Urothelium cell line (cell line): ENCODE results near the gene FANCI.
A peak's percentile ranks its signal among the peaks of the same experiment; 100 is the strongest.

Source experiments
- DNase-seq: peaks from one replicate; pipeline ENCODE4 v3.0.0; 2011; ENCODE audit warnings: low spot score, mixed read lengths
- FAIRE-seq: peaks from 2 replicates; lab custom pipeline; 2011; peaks lifted over from hg19 to GRCh38; lab: Jason Lieb, UNC

The FANCI gene

DNA sequence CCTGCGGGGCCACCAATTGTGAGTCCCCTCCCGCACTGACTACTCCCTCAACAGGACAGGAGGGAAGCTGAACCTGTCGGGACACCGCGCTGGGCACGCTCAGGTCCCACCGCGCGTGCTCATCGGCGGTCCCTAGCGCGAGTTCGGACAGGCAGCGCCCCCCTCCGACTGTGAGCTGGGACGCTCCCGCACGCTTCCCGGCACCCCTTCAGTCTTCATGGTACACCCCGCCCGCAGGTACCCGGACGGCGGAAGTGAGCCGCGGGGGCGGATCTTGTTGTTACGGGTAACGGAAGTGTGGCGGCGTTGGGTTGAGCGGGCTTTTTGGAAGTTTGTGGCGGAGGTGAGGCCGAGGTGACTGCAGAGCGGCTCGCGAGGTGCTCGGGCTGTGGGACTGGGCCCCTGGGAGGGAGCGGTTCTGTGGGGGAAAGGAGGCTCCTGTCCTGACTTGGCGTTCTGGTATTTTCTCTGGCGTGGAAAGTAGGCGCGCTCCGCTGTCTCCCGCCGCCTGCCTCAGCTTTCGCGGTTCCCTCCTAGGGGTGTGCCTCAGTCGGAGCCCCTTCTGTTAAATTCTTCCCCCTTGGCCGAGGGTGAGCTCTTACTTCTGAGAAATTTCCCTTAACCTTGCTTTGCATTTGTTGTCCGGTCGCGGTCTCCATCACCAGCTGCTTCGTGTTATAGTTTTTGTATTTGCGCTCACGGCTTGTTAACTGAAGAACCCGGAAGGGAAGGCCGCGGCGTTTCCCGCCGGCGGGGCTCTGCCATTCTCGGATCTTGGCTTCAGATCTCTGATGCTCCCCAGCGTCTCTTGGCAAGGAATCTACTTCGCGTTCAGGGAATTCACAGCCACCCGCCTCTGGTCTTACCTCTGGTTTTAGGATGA is at the start of gene FANCI:
FANCI (plus strand) TSS at position 289 of the 883 bp plus-strand sequence. CDS start 3,669 bp downstream, outside the sequence.
- DNase-seq, result peak; percentile 97
- FAIRE-seq, result no peak

DNA sequence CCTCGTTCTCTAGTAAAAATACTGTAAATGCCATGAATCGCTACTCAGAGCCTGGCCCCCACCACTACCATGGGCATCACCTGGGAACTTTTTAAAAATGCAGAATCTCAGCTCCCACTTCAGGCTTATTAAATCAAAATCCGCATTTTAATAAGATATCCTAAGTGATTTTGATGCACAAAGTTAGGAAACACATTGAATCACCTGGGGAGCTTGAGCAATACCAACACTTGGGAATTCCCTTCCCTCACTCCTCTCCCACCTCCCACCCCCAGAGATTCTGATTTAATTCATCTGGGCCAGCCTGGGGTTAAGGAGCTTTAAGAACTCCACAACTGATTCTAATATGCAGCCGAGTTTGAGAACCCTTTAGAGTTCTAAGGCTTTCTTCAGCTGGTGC is 49.2 kb upstream of the FANCI start:
- FAIRE-seq (no peak), DNase-seq (no peak)

DNA sequence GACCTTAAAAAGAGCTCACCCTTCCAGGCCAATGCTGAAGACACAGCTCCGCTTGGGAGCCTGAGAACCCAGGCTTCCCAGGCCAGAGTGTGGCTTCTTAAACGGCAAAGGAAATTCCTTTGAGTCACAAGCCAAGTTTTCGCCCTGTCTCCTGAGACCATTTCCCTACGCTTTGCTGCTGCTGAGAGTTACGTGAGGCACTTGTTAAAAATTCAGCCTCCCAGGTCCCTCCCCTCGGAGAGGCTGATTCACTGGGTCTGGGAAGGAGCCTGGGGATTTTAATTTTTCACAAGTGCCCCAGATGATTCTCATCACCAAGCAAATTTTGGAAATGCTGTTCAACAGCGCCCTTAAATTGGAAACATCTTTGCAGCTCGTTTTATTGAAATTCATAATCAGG is 47.9 kb upstream of the FANCI start:
- FAIRE-seq, result no peak
- no peak for DNase-seq

DNA sequence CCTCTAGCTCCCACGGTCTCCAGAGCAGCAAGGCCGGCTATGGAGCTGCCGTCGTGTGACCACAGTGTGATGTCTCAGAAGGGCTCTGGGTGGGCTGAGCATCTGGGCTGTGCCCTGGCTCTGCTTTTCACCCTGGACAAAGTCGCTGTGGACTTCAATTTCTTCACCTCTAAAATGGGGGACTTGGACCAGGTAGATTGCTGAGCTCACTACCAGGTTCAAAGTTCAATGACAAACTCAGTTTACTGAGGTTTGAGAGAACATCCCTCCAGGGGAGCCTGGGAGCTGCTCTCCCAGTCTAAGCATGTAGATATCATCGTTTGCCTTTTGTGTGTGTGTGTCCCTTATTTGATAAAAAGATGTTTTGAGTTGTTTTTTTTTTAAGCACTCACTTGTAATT is 47.5 kb upstream of the FANCI start:
- DNase-seq, result no peak
- no peak for FAIRE-seq

DNA sequence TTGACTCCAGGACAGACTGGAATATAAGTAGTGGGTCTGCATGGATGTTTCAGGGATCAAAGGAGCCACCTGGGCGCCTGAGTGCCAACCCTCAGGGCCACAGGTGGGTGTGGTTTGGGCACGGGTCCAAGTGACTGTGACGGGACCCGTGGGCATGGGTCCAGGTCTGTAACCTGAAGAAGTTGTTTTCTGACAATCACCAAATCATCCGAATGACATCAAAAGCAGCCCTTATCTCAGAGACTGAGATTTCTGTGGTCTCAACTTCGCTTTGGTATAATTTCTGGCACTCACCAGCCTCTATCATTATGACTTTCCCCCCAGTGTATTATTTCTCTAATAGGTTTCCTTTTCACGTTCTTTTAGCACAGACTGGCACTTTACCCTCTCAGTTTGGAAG is 46.8 kb upstream of the FANCI start:
- FAIRE-seq, result no peak
- DNase-seq, result peak; percentile 31

DNA sequence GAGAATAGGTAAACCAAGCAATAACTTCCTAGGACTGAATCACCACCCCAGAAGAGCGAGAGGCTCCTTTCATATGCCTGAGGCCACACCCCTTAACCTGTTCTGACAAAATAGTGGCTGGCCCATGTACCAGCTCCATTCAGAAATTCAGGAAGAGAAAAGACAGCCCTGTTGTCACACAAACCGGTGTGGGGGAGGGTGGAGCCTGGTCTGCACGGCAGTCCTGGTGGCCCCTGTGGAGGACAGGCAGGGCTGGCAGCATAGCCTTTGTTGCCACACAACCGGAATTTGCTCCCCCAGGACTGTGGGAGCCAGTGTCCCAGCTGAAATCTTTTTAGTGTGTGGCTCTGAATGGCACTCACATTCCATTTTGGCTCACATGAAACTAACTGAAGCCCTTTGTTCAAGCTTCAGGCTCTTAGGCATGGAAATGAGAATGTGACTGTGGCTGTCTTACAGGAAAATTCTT is 46.2 kb upstream of the FANCI start:
- DNase-seq, result no peak

DNA sequence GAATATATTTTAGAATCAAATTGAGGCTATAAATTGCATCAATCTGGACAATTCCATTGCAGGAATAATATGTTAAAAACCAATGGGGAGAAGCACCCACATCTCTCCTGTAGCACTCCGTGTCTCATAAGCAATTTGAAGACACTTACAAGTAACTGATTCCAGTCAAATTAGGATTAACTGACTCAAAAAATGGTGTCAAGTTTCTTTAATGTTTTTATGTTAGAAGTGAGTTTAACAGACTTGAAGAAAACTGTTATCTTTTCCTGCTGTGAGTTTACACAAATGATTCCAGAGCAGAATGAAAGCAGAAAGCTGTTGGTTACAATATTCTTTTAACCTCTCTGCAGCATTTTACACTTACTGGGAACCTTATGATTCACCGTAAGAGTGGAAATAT is 45.6 kb upstream of the FANCI start:
- FAIRE-seq (no peak), DNase-seq (no peak)

More for the DNA sequence above, 46.2 kb upstream of the FANCI start:
- no peak for FAIRE-seq

DNA sequence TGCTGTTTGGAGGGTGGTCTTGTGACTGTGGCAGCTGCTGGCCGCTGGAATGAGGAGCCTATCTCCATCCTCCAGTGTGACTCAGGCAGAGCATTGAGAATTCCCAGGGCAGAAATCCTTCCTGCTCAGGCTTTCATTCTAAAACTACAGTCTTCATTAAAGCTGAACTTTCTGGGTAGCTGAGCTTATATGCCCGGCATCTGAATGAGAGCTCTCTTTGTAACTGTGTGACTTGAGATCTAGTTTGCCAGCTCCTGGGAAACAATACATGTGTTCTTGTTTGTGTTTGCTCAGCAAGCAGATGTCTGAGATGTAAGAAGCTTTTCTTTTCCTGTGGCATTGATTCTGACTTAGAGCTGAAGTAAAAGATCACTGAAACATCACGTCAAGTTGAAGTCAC is 44.8 kb upstream of the FANCI start:
- FAIRE-seq, result no peak
- DNase-seq, result no peak

DNA sequence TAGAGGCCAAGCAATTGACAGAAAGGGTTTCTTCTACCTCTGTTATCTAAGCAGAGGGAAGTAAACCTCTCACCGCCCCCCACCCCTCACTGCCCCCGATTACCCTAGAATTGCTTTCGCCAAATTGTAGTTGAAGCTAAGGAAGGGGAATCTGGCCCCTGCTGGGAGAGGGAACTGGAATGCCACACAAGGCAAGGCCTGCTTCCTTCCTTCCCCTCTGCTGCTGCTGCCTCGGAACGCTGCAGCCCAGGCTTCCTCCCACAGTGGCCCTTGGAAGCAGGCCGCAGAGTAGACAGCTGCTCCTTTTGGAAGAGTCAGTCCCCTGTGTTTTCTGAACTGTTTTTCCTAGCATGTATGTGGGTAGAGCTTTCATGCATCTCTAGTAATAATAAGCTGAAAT is 44.0 kb upstream of the FANCI start:
- FAIRE-seq (no peak), DNase-seq (no peak)

DNA sequence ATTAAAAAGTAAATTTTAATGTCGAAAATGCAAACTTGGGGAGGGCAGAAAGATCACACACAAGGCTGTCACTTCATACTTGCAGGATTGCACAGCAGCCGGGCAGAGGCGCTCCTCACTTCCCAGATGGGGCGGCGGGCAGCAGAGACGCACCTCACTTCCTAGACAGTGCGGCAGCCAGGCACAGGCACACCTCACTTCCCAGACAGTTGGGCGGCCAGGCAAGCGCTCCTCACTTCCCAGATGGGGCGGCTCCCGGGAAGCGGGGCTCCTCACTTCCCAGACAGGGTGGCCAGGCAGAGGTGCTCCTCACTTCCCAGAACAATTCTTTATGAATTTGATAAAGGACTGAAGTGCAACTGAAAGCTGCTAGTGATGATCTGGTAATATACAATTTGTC is 43.6 kb upstream of the FANCI start:
- no peak for DNase-seq
- FAIRE-seq, result no peak

DNA sequence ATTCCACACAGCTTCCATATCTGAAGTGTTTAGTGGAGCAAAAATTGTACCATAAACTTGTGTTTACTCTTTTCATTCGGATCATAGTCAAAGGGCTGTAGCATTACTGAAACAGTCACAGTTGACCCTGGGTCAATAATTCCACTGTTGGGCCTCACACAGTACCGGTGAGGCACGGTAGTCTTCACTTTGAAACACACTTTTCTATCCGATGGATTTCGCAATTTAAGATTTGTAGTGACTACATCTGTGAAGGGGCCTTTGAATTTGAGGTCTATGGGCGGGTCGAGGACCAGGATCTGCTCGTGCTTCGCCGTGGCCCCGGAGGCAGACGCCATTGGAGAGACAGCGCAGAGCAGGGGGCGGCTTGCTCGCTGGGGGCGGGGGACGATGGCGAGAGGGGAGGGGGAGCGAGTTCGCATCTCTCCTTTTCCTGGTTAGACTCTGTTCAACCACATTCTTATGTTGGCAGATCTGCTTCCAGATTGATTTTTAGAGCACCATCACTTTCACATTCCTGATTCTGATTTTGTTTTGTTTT is 42.2 kb upstream of the FANCI start:
- FAIRE-seq (no peak), DNase-seq (no peak)

DNA sequence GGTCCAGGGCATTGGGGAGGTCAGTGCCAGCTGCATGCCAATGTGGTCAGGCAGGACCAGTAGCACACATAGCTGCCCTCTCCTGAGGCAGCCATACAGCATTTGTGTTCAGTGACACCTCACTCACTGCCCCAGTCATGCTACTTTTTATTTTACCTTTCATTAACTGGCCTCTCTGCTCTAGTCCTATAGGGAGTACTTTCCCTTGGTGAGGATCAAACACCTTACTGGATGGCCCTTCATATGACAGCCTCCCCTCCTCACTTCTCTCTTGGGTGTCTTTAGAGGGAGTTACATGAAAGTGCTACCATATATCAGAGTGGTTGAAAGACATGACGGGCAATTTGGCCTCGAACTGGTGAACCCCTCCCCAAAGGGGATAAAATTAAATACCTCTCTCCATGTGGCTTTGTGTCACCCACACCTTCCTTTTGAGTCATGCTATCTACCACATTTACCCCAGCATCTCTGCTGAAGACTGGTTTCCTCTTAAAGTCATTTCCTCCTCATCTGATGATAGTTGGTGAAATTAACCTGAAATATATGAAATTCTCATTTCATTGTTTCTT is 40.0 kb upstream of the FANCI start:
- no peak for FAIRE-seq

DNA sequence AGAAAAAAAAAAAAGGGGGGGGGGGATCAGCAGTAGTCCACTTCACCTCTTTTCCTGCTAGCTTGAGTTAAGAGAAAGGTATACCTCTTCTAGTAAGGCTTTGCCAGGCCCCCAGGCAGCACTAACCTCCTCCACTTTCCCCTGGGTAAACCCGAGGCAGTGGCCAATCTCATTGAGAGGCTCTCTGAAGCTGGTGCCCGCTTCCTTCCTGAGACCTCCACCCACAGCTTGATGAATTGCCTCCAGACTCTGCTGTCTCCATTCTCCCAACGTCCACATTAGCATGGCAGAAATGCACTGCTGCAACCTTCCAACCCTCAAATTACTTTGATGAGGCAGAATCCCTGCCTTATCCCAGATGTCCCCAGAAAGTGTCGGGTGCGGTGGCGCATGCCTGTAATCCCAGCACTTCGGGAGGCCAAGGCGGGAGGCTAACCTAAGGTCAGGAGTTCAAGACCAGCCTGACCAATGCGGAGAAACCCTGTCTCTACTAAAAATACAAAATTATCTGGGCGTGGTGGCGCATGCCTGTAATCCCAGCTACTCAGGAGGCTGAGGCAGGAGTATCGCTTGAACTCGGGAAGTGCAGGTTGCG is 37.7 kb upstream of the FANCI start:
- DNase-seq (no peak), FAIRE-seq (no peak)

More for the DNA sequence above, 40.0 kb upstream of the FANCI start:
- no peak for DNase-seq

DNA sequence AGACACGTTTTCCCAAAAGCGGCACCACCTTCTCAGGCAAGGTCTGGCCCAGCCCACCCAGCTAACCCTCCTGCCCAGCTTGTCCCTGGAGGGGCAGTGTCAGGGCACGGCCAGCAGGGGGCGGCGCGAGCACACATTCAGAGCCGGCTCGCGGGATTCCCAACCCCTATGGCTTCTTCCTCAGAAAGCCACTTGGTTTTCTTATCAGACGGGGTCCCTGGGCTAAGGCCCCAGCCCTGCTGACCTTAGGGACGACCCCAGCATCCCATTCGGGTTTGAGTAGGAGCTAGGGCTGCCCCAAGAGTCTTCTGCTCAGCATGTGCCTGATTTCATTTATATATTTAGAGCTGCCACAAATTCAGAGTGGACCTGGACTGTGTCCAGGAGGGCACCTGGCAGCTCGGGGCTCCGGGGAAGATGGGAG is 36.9 kb upstream of the FANCI start:
- DNase-seq, result peak; percentile 91
- FAIRE-seq, result peak; percentile 94

DNA sequence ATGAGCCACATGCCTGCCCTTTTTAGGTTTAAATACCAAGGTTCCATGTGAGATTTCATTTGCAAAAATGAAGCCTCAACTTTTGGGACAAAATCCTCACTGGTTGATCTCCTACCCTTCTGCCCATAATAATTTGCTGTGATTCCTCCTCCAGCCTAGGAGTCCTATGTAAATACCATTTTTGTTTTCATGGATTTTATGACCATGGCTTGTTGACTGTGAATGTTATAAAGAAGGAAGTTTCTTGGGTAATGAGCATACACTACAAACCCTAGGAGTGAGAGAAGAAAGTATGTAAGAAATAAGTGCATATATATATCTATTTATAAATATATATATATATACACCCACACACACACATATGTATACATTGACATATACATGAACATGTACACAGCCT is 35.5 kb upstream of the FANCI start:
- FAIRE-seq (no peak), DNase-seq (no peak)

DNA sequence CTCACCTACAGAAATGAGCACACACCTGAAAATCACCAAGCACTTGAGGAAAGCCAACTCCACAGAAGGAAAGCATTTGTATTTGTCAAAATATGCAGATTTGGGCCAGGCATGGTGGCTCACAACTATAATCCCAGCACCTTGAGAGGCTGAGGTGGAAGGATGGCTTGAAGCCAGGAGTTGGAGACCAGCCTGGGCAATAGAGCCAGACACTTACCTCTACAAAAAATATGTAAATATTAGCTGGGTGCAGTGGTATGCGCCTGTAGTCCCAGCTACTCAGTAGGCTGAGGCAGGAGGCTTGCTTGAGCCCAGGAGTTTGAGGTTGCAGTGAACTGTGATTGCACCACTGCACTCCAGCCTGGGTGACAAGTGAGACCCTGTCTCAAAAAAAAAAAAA is 34.7 kb upstream of the FANCI start:
- no peak for DNase-seq
- FAIRE-seq, result no peak

DNA sequence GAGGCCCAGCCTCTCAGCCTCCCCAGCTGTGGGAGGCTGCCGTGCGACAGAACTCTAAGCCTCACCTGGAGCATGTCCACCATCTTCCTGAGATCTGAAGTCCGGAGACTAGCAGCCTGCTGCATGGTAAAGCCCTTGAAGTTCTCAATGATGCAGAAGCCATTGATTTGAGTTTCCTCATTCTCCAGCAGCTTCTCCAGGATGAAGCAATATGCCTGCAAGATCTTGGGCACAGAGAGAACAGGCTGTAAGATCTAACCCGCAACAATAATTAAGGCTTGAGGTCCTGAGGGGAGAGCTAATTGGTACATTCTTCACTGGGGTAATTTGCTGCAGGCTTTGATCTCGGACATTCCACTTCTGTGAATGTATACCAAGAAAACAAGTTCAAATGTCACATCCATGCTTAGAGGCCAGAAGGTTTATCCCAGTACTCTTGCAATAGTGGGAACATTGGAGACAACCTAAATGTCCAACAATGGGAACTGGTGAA is 32.1 kb upstream of the FANCI start:
- DNase-seq (no peak), FAIRE-seq (no peak)

DNA sequence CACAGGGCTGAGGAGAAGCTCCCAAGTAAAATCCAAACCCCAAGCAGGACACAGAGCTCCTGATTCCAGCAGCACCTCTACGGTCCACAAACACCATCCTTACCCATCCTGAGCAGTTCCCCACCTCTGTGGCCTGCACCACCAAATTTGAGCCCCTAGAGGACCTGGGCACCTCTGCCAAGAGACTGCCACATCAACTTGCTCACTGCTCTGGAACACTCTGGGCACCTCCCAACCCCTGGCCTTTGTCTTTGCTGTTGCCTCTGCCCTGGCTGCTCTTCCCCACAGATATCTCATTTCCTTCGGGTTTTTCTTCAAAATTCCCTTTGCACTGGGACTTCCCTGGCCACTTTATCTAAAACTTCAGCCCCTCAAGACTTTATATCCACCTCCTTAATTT is 28.2 kb upstream of the FANCI start:
- DNase-seq (no peak), FAIRE-seq (no peak)

DNA sequence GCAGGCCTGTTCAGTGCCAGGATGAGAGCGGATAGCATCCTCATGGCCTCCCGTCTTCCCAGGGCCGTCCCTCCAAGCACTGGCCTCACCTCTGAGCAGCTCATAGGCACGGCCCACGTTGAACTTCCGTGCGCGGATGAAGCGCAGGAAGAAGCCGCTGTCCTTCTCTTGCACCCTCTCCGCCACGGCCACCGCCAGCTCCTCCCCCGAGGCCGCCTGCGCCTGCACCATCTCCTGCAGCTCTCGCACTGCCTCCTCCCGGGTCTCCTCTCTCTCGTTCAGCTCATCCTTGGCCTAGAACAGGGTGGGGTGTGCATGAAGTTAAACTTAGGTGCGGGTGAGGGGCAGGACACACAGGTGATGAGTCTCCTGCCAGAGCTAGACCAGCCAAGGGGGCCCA is 26.7 kb upstream of the FANCI start:
- FAIRE-seq (no peak), DNase-seq (no peak)

DNA sequence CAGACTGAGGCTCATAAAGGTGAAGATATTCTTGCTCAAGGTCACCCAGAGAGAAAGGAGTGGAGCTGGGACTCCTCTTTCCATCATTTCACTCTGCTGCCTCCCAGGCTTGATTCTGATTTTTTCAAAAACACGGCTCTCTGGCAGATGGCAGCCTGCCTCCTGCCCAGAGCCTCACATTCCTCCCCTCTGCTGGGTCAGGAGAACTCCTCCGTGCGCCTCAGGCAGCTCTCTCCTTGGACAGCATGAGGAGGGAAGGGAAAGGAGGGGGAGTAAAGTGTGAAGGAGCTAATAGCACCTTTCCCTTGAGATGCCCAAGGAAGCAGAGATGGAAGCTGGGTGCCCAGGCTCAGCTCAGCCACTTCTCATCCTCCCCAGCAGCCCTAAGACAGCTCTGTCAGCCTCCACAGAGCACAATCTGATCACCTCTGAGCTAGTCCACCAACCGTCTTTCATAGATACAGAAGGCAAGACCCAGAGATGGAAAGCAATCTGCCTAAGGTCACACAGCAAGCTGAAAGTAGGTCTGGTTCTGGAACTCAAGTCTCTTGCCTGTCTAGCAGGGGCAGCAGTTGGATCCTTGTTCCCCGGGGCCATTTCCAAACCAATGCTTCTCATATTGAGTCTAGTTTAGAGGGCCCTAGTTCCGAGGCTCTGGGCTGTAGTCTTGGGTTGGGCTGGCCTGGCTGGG is 25.9 kb upstream of the FANCI start:
- DNase-seq (no peak), FAIRE-seq (no peak)

DNA sequence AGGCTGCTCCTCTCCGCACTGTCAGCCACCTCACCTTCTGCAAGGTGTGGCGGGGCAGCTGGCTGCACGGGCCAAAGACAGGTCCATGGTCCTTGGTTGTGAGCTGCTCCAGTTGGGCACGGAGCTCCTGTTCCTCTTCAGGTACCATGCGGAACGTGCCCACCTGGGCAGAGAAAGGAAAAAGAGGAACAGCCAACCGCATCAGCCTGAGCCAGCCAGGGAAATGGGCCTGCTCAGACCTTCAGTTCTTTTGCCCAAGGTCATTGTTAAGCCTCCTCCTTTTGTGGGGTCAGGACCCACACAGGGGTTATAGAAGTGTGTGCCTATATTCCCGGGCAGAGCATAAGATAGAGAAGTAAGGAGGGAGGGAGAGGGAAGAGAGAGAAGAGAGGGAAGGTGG is 25.2 kb upstream of the FANCI start:
- FAIRE-seq, result no peak
- no peak for DNase-seq
